Peyer's patch (tissue), 4 donors: Measurements from ENCODE around the gene SNX12.
"Not testable (repeated sequence)": the region's sequence is repeated elsewhere in the genome, so short reads cannot be mapped to it uniquely, and the experiment has no call there.

ENCODE experiments used
- POLR2A ChIP-seq, 2 donors: fragments of 450-650 bp; IDR thresholded peaks; one replicate each; pipeline ENCODE4 v1.5.1; 2017; ENCODE audit warnings: antibody characterized with exemption in 2 of 2, mild to moderate bottlenecking in 2 of 2, moderate library complexity in 2 of 2
- TF ChIP-seq, protein P1 (sequence below), 6 experiments: fragments of 450-650 bp in 4 of 6; fragments of 200-600 bp in 2 of 6; sonication (generic) in 1 of 6; IDR thresholded peaks; one replicate each; pipeline ENCODE4 v1.5.1; 2017 to 2019; ENCODE audit warnings: antibody characterized with exemption in 6 of 6, mild to moderate bottlenecking in 3 of 6, moderate library complexity in 1 of 6

- TF ChIP-seq, protein P1, sequence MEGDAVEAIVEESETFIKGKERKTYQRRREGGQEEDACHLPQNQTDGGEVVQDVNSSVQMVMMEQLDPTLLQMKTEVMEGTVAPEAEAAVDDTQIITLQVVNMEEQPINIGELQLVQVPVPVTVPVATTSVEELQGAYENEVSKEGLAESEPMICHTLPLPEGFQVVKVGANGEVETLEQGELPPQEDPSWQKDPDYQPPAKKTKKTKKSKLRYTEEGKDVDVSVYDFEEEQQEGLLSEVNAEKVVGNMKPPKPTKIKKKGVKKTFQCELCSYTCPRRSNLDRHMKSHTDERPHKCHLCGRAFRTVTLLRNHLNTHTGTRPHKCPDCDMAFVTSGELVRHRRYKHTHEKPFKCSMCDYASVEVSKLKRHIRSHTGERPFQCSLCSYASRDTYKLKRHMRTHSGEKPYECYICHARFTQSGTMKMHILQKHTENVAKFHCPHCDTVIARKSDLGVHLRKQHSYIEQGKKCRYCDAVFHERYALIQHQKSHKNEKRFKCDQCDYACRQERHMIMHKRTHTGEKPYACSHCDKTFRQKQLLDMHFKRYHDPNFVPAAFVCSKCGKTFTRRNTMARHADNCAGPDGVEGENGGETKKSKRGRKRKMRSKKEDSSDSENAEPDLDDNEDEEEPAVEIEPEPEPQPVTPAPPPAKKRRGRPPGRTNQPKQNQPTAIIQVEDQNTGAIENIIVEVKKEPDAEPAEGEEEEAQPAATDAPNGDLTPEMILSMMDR (IDR thresholded peaks at IDR 0.05): not testable (repeated sequence)
- TF ChIP-seq POLR2A (IDR thresholded peaks at IDR 0.05): not testable (repeated sequence)
Observed at GRCh38 chrX:71047891-71048290, 20.2 kb downstream of the SNX12 start.
